GM23338 (cell line): ENCODE data around the gene PFKP. TPM values are rescaled to one million over a fixed set of nuclear protein-coding genes. Genes with fewer than 3 reads are reported as not detected.

Experiments
- ATAC-seq: fragments of 200-7000 bp; cut with Tn5 transposase; 3 replicates; pipeline ENCODE4 v1.9.1; 2020
- DNase-seq: peaks from one replicate; pipeline ENCODE4 v3.0.0-alpha.2; 2015; ENCODE audit warnings: low spot score
- H2AFZ ChIP-seq: fragments of 200-600 bp; sonication (generic); 2 replicates; pipeline ENCODE4 v1.8.0; 2016; ENCODE audit warnings: antibody characterized with exemption, mild to moderate bottlenecking, moderate library complexity
- H3F3A ChIP-seq: fragments of 200-600 bp; sonication (generic); replicated peaks from 2 replicates; pipeline ENCODE4 v1.8.0; 2017; ENCODE audit warnings: antibody characterized with exemption, mixed run types, low read depth
- H3K27ac ChIP-seq: fragments of 200-600 bp; sonication (generic); 2 replicates; pipeline ENCODE4 v1.6.1; 2016; ENCODE audit warnings: low read depth
- H3K27me3 ChIP-seq: fragments of 200-600 bp; sonication (generic); 2 replicates; pipeline ENCODE4 v1.8.0; 2016; ENCODE audit warnings: mild to moderate bottlenecking, mixed run types, moderate library complexity; ENCODE audit not compliant: insufficient read depth
- H3K36me3 ChIP-seq: fragments of 200-600 bp; sonication (generic); 2 replicates; pipeline ENCODE4 v1.8.0; 2016; ENCODE audit warnings: mild to moderate bottlenecking; ENCODE audit not compliant: insufficient read depth
- H3K4me1 ChIP-seq: fragments of 200-600 bp; sonication (generic); 2 replicates; pipeline ENCODE4 v1.8.0; 2016; ENCODE audit warnings: mild to moderate bottlenecking, moderate library complexity; ENCODE audit not compliant: insufficient read depth
- H3K4me2 ChIP-seq: fragments of 200-600 bp; sonication (generic); 2 replicates; pipeline ENCODE4 v1.7.1; 2017; ENCODE audit warnings: mixed run types
- H3K4me3 ChIP-seq: fragments of 200-600 bp; sonication (generic); 2 replicates; pipeline ENCODE4 v1.6.1; 2016; ENCODE audit warnings: mixed run types
- H3K79me2 ChIP-seq: fragments of 200-600 bp; sonication (generic); replicated peaks from 2 replicates; pipeline ENCODE4 v1.8.0; 2017; ENCODE audit warnings: mild to moderate bottlenecking; ENCODE audit not compliant: insufficient read depth
- H3K9me2 ChIP-seq: fragments of 200-600 bp; sonication (generic); 2 replicates; pipeline ENCODE4 v1.8.0; 2017; ENCODE audit not compliant: insufficient read depth
- H4K20me1 ChIP-seq: fragments of 200-600 bp; sonication (generic); replicated peaks from 2 replicates; pipeline ENCODE4 v1.8.0; 2017; ENCODE audit warnings: mild to moderate bottlenecking; ENCODE audit not compliant: insufficient read depth
- H3K27ac Mint-ChIP-seq: 2 replicates; pipeline ENCODE4 v1.8.0; 2020; ENCODE audit warnings: inconsistent platforms, mild to moderate bottlenecking, moderate library complexity, mixed read lengths
- H3K27me3 Mint-ChIP-seq: 3 replicates; pipeline ENCODE4 v1.8.0; 2022; ENCODE audit warnings: low read depth, mild to moderate bottlenecking, moderate library complexity, mixed read lengths, inconsistent platforms; ENCODE audit not compliant: insufficient read depth, poor library complexity
- H3K36me3 Mint-ChIP-seq: 3 replicates; pipeline ENCODE4 v1.8.0; 2021; ENCODE audit warnings: low read depth, mild to moderate bottlenecking, inconsistent platforms, moderate library complexity, mixed read lengths
- H3K4me1 Mint-ChIP-seq: 3 replicates; pipeline ENCODE4 v1.8.0; 2020; ENCODE audit warnings: mild to moderate bottlenecking, inconsistent platforms, mixed read lengths
- H3K4me3 Mint-ChIP-seq: 3 replicates; pipeline ENCODE4 v1.8.0; 2021; ENCODE audit warnings: moderate library complexity, mild to moderate bottlenecking, inconsistent platforms, mixed read lengths
- H3K9me3 Mint-ChIP-seq: 3 replicates; pipeline ENCODE4 v1.8.0; 2020; ENCODE audit warnings: moderate library complexity, mild to moderate bottlenecking, inconsistent platforms, mixed read lengths
- CREB1 ChIP-seq: fragments of 250-450 bp; sonication (Bioruptor Pico); IDR thresholded peaks from 2 replicates; pipeline ENCODE4 v1.5.0; 2020; ENCODE audit warnings: low read depth, mild to moderate bottlenecking, moderate library complexity
- CTCF ChIP-seq, 2 experiments: fragments of 200-600 bp in 1 of 2; sonication (generic) in 1 of 2; conservative IDR thresholded peaks; 2 replicates each; pipeline versions ENCODE4 v1.5.1 to v1.6.1; 2016 to 2017; ENCODE audit warnings: antibody characterized with exemption in 2 of 2, low read depth in 2 of 2, mild to moderate bottlenecking in 2 of 2, moderate library complexity in 1 of 2
- ETS1 ChIP-seq: IDR thresholded peaks from 2 replicates; pipeline ENCODE4 v1.6.1; 2016; ENCODE audit warnings: antibody characterized with exemption
- EZH2 ChIP-seq: fragments of 200-600 bp; sonication (generic); IDR thresholded peaks from one replicate; pipeline ENCODE4 v1.8.0; 2017; ENCODE audit warnings: antibody characterized with exemption, mild to moderate bottlenecking, low read depth; ENCODE audit not compliant: unreplicated experiment
- JUNB ChIP-seq: IDR thresholded peaks from one replicate; pipeline ENCODE4 v1.6.1; 2016; ENCODE audit warnings: antibody characterized with exemption; ENCODE audit not compliant: unreplicated experiment
- NANOG ChIP-seq: IDR thresholded peaks from 2 replicates; pipeline ENCODE4 v1.6.1; 2016; ENCODE audit warnings: antibody characterized with exemption, borderline replicate concordance
- POLR2AphosphoS5 ChIP-seq: IDR thresholded peaks from 2 replicates; pipeline ENCODE4 v1.6.1; 2016; ENCODE audit warnings: antibody characterized with exemption, low read depth
- REST ChIP-seq: IDR thresholded peaks from one replicate; pipeline ENCODE4 v1.6.1; 2018; ENCODE audit warnings: antibody characterized with exemption; ENCODE audit not compliant: unreplicated experiment
- STAT1 ChIP-seq: IDR thresholded peaks from one replicate; pipeline ENCODE4 v1.6.1; 2016; ENCODE audit warnings: antibody characterized with exemption; ENCODE audit not compliant: unreplicated experiment
- ZNF331 ChIP-seq: fragments of 250-450 bp; sonication (Bioruptor Pico); IDR thresholded peaks from 2 replicates; pipeline ENCODE4 v1.5.0; 2020; ENCODE audit warnings: low read depth, mild to moderate bottlenecking, moderate library complexity
- ZNF462 ChIP-seq: fragments of 250-450 bp; sonication (Bioruptor Pico); IDR thresholded peaks from 2 replicates; pipeline ENCODE4 v1.5.0; 2020; ENCODE audit warnings: mild to moderate bottlenecking, moderate library complexity
- polyA plus RNA-seq: library from polyadenylated mRNA; unstranded; fragments of >200 nt; fragmentation: Nextera tagmentation; extraction: Ambion mirVana; gene quantifications from 2 replicates; pipeline ENCODE4 v1.2.1, GENCODE V29; 2016
- total RNA-seq: library from RNA; depleted of rRNA; stranded (reverse); fragments of >200 nt; shearing (Covaris generic); gene quantifications from 2 replicates; pipeline ENCODE4 v1.2.3, GENCODE V29; 2014

PFKP gene
- total and polyA plus RNA-seq, 2 experiments from 2014 or later = 56.3 to 120 TPM

- H3K4me3 ChIP-seq = no peak overlapping the region
- H3K4me1 Mint-ChIP-seq = no peaks in the 10 kb centered on the region
Measured at GRCh38 chr10:3128379-3129130, 61.2 kb downstream of the PFKP start.

More at GRCh38 chr10:3128379-3129130, 61.2 kb downstream of the PFKP start:
- H3K27ac Mint-ChIP-seq = no peak overlapping the region
- H3K79me2 ChIP-seq = no peaks in the 10 kb centered on the region
- H3K9me2 ChIP-seq = no peaks in the 10 kb centered on the region
- no peaks in the 10 kb centered on the region for H4K20me1 ChIP-seq
- H3K27ac ChIP-seq = no peak overlapping the region
- H3K27me3 ChIP-seq = no peaks in the 10 kb centered on the region
- peaks cover 14% of the 10 kb centered on the region for H3K36me3 ChIP-seq
- H3K27me3 Mint-ChIP-seq = peaks cover 14% of the 10 kb centered on the region
- no peak overlapping the region for H2AFZ ChIP-seq
- H3F3A ChIP-seq = no peaks in the 10 kb centered on the region
- H3K9me3 Mint-ChIP-seq = no peaks in the 10 kb centered on the region
- ATAC-seq (no peak), DNase-seq (no peak)
- H3K4me2 ChIP-seq = no peak overlapping the region
- no peaks in the 10 kb centered on the region for H3K4me1 ChIP-seq
- H3K36me3 Mint-ChIP-seq = peaks cover 56% of the 10 kb centered on the region
- no peak overlapping the region for H3K4me3 Mint-ChIP-seq
- TF ChIP-seq EZH2 (no peak), CTCF (conservative IDR thresholded peaks at IDR 0.05; ENCODE audit: low read depth in 2 of 2) (no peak), REST (no peak), ZNF331 (CRISPR knock-in tag) (no peak), CREB1 (CRISPR knock-in tag) (no peak), STAT1 (no peak), JUNB (no peak), POLR2AphosphoS5 (no peak), ZNF462 (CRISPR knock-in tag) (no peak), NANOG (no peak), ETS1 (no peak)
